Hindlimb muscle (tissue), 1 donor: ENCODE results near the gene KRT84. TPM values are rescaled to one million over a fixed set of nuclear protein-coding genes. Genes with fewer than 3 reads are reported as not detected.

Experiments
- DNase-seq: peaks from one replicate; pipeline ENCODE4 v3.0.0-alpha.2; 2013
- polyA plus RNA-seq: library from polyadenylated mRNA; unstranded; fragments of 120-200 nt; gene quantifications from one replicate; pipeline ENCODE4 v1.2.1, GENCODE V29; 2013; ENCODE audit not compliant: insufficient read length

KRT84 gene
- not detected for polyA plus RNA-seq

DNA sequence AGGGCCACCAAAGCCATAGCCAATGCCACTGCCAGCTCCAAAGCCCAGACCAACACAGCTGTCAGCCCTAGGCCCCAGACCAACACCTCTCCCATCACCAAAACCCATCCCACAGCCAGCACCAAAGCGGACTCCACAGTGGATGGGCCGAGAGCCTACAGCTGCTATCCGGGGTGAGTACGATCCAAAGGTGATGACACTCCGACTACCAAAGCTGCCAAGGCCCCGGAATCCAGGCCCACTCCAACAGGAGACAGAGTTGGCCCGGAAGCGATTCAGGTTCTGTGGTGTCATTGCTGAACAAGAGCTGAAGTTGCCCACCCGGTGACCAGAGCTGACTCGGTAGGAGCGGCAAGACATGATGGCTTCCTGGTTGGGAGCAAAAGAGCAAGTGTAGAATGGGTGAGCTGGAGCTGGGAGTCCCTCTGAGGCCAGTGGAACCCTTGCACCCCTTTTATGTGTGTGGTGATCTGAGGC is at the start of gene KRT84:
KRT84 (minus strand) TSS at position 427 of the 477 bp plus-strand sequence; CDS start at position 360, 67 bp downstream.
- no peak for DNase-seq

- DNase-seq = no peak
Measured at GRCh38 chr12:52434760-52435530, 49.5 kb upstream of the KRT84 start.

GRCh38 chr12:52434081-52434733 is 48.8 kb upstream of the KRT84 start, which contains the start of gene KRT75:
KRT75 (minus strand) TSS chr12:52434371; CDS start chr12:52434304, 67 bp downstream.
- DNase-seq = no peak

- no peak for DNase-seq
Measured at GRCh38 chr12:52433501-52434080, 48.1 kb upstream of the KRT84 start.

DNA sequence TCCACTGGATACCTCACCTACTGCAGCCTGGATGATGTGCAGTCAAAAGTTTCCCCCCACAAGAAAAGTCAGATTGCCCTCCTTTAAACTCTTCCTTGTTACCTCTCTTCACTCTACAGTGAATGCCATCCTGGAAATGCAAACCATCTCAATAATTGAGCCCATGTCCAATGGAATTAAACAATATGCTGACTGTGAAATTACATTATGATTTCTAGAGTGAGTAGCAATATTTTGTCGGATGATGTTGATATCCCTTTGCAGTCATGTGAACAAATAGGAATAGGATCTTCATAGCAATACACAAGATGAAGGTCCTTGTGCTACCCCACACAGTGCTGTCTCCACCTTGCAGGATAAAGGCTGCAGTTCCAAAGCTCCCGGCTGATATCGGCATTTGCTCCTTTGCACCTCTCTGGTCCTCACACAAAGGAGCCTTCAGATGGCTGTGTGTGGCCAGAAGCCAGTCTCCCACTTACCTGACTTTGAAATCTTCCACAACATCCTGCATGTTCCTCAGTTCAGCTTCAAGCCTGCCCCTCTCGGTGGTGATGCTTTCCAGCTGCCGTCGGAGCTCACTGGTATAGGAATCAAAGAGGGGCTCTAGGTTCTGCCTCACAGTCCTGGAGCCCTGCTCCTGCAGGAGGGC is 47.2 kb upstream of the KRT84 start:
- no peak for DNase-seq

DNA sequence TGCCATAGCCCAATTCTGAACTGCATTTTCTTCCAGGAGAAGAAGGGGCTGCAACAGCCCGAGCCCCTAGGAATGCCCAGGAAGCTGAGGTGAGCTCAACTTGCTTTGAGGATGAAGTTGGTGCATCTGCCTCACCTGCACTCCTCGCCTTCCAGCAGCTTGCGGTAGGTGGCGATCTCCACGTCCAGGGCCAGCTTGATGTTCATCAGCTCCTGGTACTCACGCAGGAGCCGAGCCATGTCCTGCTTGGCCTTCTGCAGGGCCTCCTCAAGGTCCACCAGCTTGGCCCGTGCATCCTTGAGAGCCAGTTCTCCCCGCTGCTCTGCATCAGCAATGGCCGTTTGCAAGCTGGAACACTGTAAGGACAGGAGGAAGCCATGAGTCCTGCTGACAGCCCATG is 42.7 kb upstream of the KRT84 start:
- no peak for DNase-seq

- DNase-seq = no peak
Measured at GRCh38 chr12:52427083-52427482, 41.6 kb upstream of the KRT84 start.

- no peak for DNase-seq
Measured at GRCh38 chr12:52426034-52426433, 40.6 kb upstream of the KRT84 start.

- no peak for DNase-seq
Measured at GRCh38 chr12:52425466-52425865, 40.0 kb upstream of the KRT84 start.

- no peak for DNase-seq
Measured at GRCh38 chr12:52423661-52424500, 38.4 kb upstream of the KRT84 start.

- no peak for DNase-seq
Measured at GRCh38 chr12:52423035-52423434, 37.6 kb upstream of the KRT84 start.

GRCh38 chr12:52419656-52420055 is 34.2 kb upstream of the KRT84 start:
- no peak for DNase-seq

GRCh38 chr12:52418576-52419110 is 33.2 kb upstream of the KRT84 start:
- no peak for DNase-seq

DNA sequence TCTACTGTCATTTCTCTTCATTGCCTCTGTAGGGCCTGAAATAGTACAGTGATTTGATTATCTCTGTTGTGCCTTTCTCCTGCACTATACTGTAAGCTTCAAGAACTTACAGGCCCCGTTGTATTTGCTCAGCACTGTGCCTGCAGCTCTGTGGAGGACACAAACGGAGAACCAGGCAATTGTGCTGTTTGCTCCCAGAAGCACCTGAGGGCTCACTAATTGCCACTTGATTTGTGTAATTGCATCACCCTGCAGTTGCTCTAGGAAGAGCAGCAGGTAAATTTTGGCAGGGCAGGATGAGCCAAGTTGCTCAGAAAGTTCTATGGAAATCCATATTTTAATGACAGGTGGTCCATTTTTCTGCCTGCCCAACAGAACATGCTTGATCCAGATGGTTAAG is 32.3 kb upstream of the KRT84 start:
- no peak for DNase-seq

GRCh38 chr12:52416795-52417194 is 31.3 kb upstream of the KRT84 start:
- no peak for DNase-seq

- DNase-seq = peak; percentile 20
Measured at GRCh38 chr12:52415870-52416750, 30.7 kb upstream of the KRT84 start.

- no peak for DNase-seq
Measured at GRCh38 chr12:52414936-52415335, 29.5 kb upstream of the KRT84 start.

DNA sequence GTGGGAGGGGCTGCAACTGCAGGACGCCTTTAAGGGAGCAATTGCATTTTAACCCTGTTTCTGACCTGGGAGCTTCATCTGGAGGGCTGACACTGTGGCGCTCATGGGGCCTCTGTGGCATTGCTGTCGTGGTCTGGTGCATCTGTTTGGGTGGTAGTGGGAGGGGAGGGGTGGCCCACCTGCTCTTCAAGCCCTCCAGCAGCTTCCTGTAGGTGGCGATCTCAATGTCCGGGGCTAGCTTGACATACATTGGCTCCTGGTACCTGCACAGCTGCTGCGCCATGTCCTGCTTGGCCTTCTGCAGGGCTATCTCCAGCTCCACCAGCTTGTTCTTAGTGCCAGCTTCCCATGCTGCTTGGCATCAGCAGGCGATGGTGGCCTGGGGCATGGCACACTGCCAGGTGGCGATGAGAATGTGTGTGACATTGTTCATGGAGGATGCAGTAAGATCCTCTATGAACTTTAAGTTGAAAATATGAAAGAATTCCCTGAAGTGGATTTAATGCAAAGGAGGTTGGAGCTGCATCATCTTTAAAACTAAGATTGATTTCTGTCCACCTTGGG is 28.4 kb upstream of the KRT84 start:
- no peak for DNase-seq

GRCh38 chr12:52413202-52413601 is 27.8 kb upstream of the KRT84 start:
- no peak for DNase-seq

- DNase-seq = no peak
Measured at GRCh38 chr12:52411815-52412214, 26.4 kb upstream of the KRT84 start.
